ENCODE results near the gene ABHD14A. TPM values are rescaled to one million over a fixed set of nuclear protein-coding genes. Genes with fewer than 3 reads are reported as not detected.
A peak's percentile ranks its signal among the peaks of the same experiment; 100 is the strongest.

ABHD14A gene
- total RNA-seq, 1 donor from 2014 or later: 12.2 TPM

- Mint-ChIP-seq H3K27me3 (ENCODE audit: unreplicated experiment) (no peaks in the 10 kb centered on the region), H3K4me1 (ENCODE audit: unreplicated experiment) (peaks cover 17% of the 10 kb centered on the region), H3K9me3 (ENCODE audit: unreplicated experiment) (no peaks in the 10 kb centered on the region), H3K4me3 (ENCODE audit: unreplicated experiment) (no peak overlapping the region), H3K36me3 (ENCODE audit: unreplicated experiment) (peaks cover 3% of the 10 kb centered on the region), H3K27ac (ENCODE audit: unreplicated experiment) (no peak overlapping the region)
- no peak for DNase-seq (ENCODE audit: extremely low spot score, unreplicated experiment)
- TF ChIP-seq CTCF (IDR thresholded peaks at IDR 0.05): no peak
Observed at GRCh38 chr3:51961602-51962569, 13.0 kb upstream of the ABHD14A start.

- H3K4me3 Mint-ChIP-seq (ENCODE audit: unreplicated experiment): no peak overlapping the region
- H3K4me1 Mint-ChIP-seq (ENCODE audit: unreplicated experiment): peaks cover 19% of the 10 kb centered on the region
- no peaks in the 10 kb centered on the region for H3K9me3 Mint-ChIP-seq (ENCODE audit: unreplicated experiment)
- H3K36me3 Mint-ChIP-seq (ENCODE audit: unreplicated experiment): peaks cover 3% of the 10 kb centered on the region
- DNase-seq (ENCODE audit: extremely low spot score, unreplicated experiment): no peak
- H3K27ac Mint-ChIP-seq (ENCODE audit: unreplicated experiment): no peak overlapping the region
- H3K27me3 Mint-ChIP-seq (ENCODE audit: unreplicated experiment): no peaks in the 10 kb centered on the region
- no peak for TF ChIP-seq CTCF (IDR thresholded peaks at IDR 0.05)
Observed at GRCh38 chr3:51962854-51963530, 11.9 kb upstream of the ABHD14A start.

DNA sequence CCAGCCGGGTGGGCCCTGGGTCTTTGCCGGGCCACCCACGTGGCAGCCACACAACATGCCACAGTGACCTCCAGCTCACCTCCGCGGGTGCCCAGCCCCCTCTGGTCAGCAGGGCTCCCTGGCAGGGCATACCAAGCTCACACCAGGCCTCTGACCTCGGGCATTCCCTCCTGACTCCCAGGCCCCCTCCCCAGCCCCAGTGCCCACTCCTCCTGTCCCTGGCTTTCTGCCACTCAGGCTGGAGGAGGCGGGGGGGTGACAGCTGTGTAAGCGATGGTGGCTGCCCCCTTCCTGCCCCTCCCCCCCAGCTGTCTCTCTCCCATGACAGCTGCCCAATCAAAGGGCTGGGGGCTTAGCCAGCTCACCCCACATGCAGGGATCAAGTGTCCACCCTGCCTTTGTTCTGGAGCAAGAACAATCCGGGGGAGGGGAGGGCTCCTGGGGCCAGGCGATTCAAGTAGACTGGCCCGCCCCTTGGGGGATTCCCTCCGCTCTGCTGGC is 10.9 kb upstream of the ABHD14A start:
- Mint-ChIP-seq H3K4me1 (ENCODE audit: unreplicated experiment) (peaks cover 28% of the 10 kb centered on the region), H3K9me3 (ENCODE audit: unreplicated experiment) (no peaks in the 10 kb centered on the region), H3K27ac (ENCODE audit: unreplicated experiment) (no peak overlapping the region), H3K36me3 (ENCODE audit: unreplicated experiment) (no peaks in the 10 kb centered on the region), H3K4me3 (ENCODE audit: unreplicated experiment) (no peak overlapping the region), H3K27me3 (ENCODE audit: unreplicated experiment) (no peaks in the 10 kb centered on the region)
- DNase-seq (ENCODE audit: extremely low spot score, unreplicated experiment): no peak
- no peak for TF ChIP-seq CTCF (IDR thresholded peaks at IDR 0.05)

DNA sequence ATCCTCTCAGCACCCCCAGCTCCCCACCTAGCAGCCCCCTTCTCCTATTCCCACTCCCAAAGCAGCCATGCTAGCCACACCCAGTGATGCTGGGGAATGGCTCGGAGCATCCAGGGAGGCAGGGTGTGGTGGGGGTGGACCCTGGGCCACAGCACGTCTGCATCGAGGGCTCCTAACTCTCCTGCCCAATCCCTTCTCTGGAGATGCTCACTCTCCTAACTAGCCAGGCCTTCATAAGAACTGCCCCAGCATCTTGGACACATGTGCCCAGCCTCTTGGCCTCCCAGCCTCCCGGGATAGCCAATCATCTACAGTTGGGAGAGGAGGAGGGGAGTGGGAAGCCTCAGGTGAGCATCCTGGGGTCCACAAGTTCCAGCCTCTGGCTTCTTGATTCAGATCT is 10.3 kb upstream of the ABHD14A start:
- Mint-ChIP-seq H3K27ac (ENCODE audit: unreplicated experiment) (no peak overlapping the region), H3K9me3 (ENCODE audit: unreplicated experiment) (no peaks in the 10 kb centered on the region), H3K4me3 (ENCODE audit: unreplicated experiment) (no peak overlapping the region), H3K36me3 (ENCODE audit: unreplicated experiment) (no peaks in the 10 kb centered on the region), H3K4me1 (ENCODE audit: unreplicated experiment) (peaks cover 30% of the 10 kb centered on the region), H3K27me3 (ENCODE audit: unreplicated experiment) (no peaks in the 10 kb centered on the region)
- no peak for DNase-seq (ENCODE audit: extremely low spot score, unreplicated experiment)
- TF ChIP-seq CTCF (IDR thresholded peaks at IDR 0.05): no peak

DNA sequence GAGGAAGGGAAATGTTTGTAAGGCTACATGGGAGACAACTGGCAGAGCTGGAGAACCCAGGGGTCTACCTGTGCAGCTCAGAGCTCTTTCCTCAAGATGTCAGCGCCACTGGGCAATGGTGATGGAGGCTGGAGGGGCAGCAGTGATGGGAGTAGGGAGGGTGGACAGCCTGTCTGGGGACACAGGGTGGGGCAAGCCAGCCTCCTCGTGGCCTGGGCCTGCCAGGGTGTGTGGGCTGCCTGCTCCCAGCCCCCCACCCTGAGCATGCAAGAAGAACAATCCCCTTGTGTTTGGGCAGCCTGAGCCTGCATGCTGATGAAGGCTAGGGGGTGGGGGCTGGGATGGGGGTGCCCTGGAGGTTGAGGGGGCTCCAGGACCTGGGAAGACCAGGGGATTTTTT is 8.8 kb upstream of the ABHD14A start:
- H3K4me1 Mint-ChIP-seq (ENCODE audit: unreplicated experiment): peaks cover 30% of the 10 kb centered on the region
- H3K36me3 Mint-ChIP-seq (ENCODE audit: unreplicated experiment): no peaks in the 10 kb centered on the region
- no peak overlapping the region for H3K27ac Mint-ChIP-seq (ENCODE audit: unreplicated experiment)
- peak overlapping the region; percentile 78 for H3K4me3 Mint-ChIP-seq (ENCODE audit: unreplicated experiment)
- no peak for DNase-seq (ENCODE audit: extremely low spot score, unreplicated experiment)
- no peak for TF ChIP-seq CTCF (IDR thresholded peaks at IDR 0.05)
- H3K27me3 Mint-ChIP-seq (ENCODE audit: unreplicated experiment): no peaks in the 10 kb centered on the region
- no peaks in the 10 kb centered on the region for H3K9me3 Mint-ChIP-seq (ENCODE audit: unreplicated experiment)

All from osteocyte (in vitro differentiated cells).